Astrocyte (in vitro differentiated cells and primary cell): ENCODE results near the gene CPED1.

Experiments used
- CTCF ChIP-seq: IDR thresholded peaks from 2 replicates; pipeline ENCODE4 v1.5.1; 2011; ENCODE audit warnings: low read depth, mild to moderate bottlenecking, inconsistent platforms, low read length, moderate library complexity; ENCODE audit not compliant: insufficient read depth
- EZH2 ChIP-seq: IDR thresholded peaks from 2 replicates; pipeline ENCODE4 v1.6.1; 2012; ENCODE audit warnings: mild to moderate bottlenecking, low read length, inconsistent platforms; ENCODE audit not compliant: insufficient read depth

- no peak for TF ChIP-seq CTCF
- TF ChIP-seq EZH2: no peak
Measured at GRCh38 chr7:121075952-121076349, 87.4 kb downstream of the CPED1 start.
